K562 (cell line): Measurements from ENCODE around the gene AGO3. TPM values are rescaled to one million over a fixed set of nuclear protein-coding genes. Genes with fewer than 3 reads are reported as not detected.

Experiments
- C11orf30 ChIP-seq: fragments of 450-650 bp; IDR thresholded peaks from 2 replicates; pipeline ENCODE4 v1.6.1; 2016; ENCODE audit warnings: low read depth, mild to moderate bottlenecking
- CBX2 ChIP-seq: fragments of 200-600 bp; sonication (generic); IDR thresholded peaks from one replicate; pipeline ENCODE4 v1.6.1; 2012; ENCODE audit warnings: mild to moderate bottlenecking, low read length, inconsistent platforms; ENCODE audit not compliant: insufficient read depth, poor library complexity, severe bottlenecking
- COPS2 ChIP-seq: fragments of 450-650 bp; conservative IDR thresholded peaks from 2 replicates; pipeline ENCODE4 v1.6.1; 2016; ENCODE audit warnings: mild to moderate bottlenecking, moderate library complexity
- ELF2 ChIP-seq: fragments of 250-450 bp; sonication (Bioruptor Pico); IDR thresholded peaks from 2 replicates; pipeline ENCODE4 v1.5.0; 2021; ENCODE audit warnings: mild to moderate bottlenecking
- ETV1 ChIP-seq: fragments of 450-650 bp; conservative IDR thresholded peaks from 2 replicates; pipeline ENCODE4 v1.6.1; 2016; ENCODE audit warnings: missing genetic modification characterization, control low read depth, low read depth, missing compliant biosample characterization
- FOXJ3 ChIP-seq: sonication (generic); formaldehyde crosslinking; IDR thresholded peaks from 2 replicates; pipeline ENCODE4 v1.4.0; 2020; ENCODE audit warnings: mild to moderate bottlenecking, missing genetic modification reagents
- HMGN3 ChIP-seq: IDR thresholded peaks from 2 replicates; pipeline ENCODE4 v1.6.1; 2011; ENCODE audit warnings: borderline replicate concordance, low read depth, mild to moderate bottlenecking, mixed read lengths, low read length; ENCODE audit not compliant: insufficient read length; ENCODE audit errors: extremely low read depth
- KDM1A ChIP-seq, 2 experiments: fragments of 450-650 bp; IDR thresholded peaks; 2 replicates each; pipeline ENCODE4 v1.6.1; 2016; ENCODE audit warnings: mild to moderate bottlenecking in 2 of 2
- LCOR ChIP-seq: sonication (generic); formaldehyde crosslinking; IDR thresholded peaks from 2 replicates; pipeline ENCODE4 v1.8.0; 2022; ENCODE audit warnings: mild to moderate bottlenecking, missing genetic modification reagents
- MYC ChIP-seq, 2 experiments: fragments of 250-450 bp in 1 of 2; sonication (Bioruptor Pico) in 1 of 2; IDR thresholded peaks; 2 replicates each; pipeline versions ENCODE4 v1.5.1 to v1.6.1; 2012 to 2021; ENCODE audit warnings: low read depth in 2 of 2, borderline replicate concordance in 1 of 2, improper control_type of control experiment in 1 of 2, low read length in 1 of 2, mild to moderate bottlenecking in 1 of 2, moderate library complexity in 1 of 2
- PCBP2 ChIP-seq: fragments of 200-400 bp; formaldehyde crosslinking; IDR thresholded peaks from 2 replicates; pipeline ENCODE4 v1.6.1; 2018; ENCODE audit warnings: low read length, low read depth, mild to moderate bottlenecking, moderate library complexity; ENCODE audit not compliant: poor library complexity, severe bottlenecking
- RAD21 ChIP-seq, 2 experiments: fragments of 250-450 bp in 1 of 2; fragments of 450-650 bp in 1 of 2; sonication (Bioruptor Pico) in 1 of 2; formaldehyde crosslinking in 1 of 2; IDR thresholded peaks in 1 of 2; conservative IDR thresholded peaks in 1 of 2; 2 replicates each; pipeline versions ENCODE4 v1.4.0 to v1.8.0; 2020 to 2022; ENCODE audit warnings: mild to moderate bottlenecking in 2 of 2, moderate library complexity in 1 of 2
- SUPT5H ChIP-seq: fragments of 450-650 bp; IDR thresholded peaks from 2 replicates; pipeline ENCODE4 v1.6.1; 2016
- TCFL5 ChIP-seq: fragments of 250-450 bp; sonication (Bioruptor Pico); conservative IDR thresholded peaks from 2 replicates; pipeline ENCODE4 v1.6.1; 2021; ENCODE audit warnings: mild to moderate bottlenecking, moderate library complexity, matching md5 sums
- TRIM24 ChIP-seq, 2 experiments: fragments of 450-650 bp; IDR thresholded peaks; 2 replicates each; pipeline ENCODE4 v1.6.1; 2016
- U2AF1 ChIP-seq: fragments of 200-400 bp; formaldehyde crosslinking; optimal IDR thresholded peaks from 2 replicates; pipeline ENCODE3; 2017; ENCODE audit warnings: mild to moderate bottlenecking, low read depth, low read length, moderate library complexity
- ZNF253 ChIP-seq: fragments of 250-450 bp; sonication (Bioruptor Pico); conservative IDR thresholded peaks from 2 replicates; pipeline ENCODE4 v1.6.1; 2021; ENCODE audit warnings: mild to moderate bottlenecking
- ZNF444 ChIP-seq: fragments of 250-450 bp; sonication (Bioruptor Pico); IDR thresholded peaks from 2 replicates; pipeline ENCODE4 v1.4.0; 2020; ENCODE audit warnings: mild to moderate bottlenecking, moderate library complexity
- polyA plus RNA-seq, 8 experiments: library from polyadenylated mRNA; depleted of rRNA in 4 of 8; stranded (reverse) in 5 of 8; unstranded in 3 of 8; fragments of >200 nt; fragmentation: Nextera tagmentation in 2 of 8; fragmentation: Illumina TruSeq in 1 of 8; extraction: Ambion mirVana in 2 of 8; extraction: Trizol in 1 of 8; gene quantifications; 2 replicates each; pipeline versions ENCODE4 v1.2.1 to v1.2.3, GENCODE V29; 2011 to 2014; ENCODE audit warnings: inconsistent platforms in 1 of 8, missing spikeins in 1 of 8
- total RNA-seq, 7 experiments: library from RNA; depleted of rRNA in 6 of 7; stranded (reverse); fragments of >200 nt in 6 of 7; fragmentation: Illumina TruSeq in 2 of 7; extraction: Trizol in 2 of 7; gene quantifications; 2 replicates each; pipeline versions ENCODE4 v1.2.1 to v1.2.3, GENCODE V29; 2011 to 2021; ENCODE audit warnings: low replicate concordance in 1 of 7
- TF ChIP-seq, protein P1 (sequence below): fragments of 250-450 bp; sonication (Bioruptor Pico); IDR thresholded peaks from 2 replicates; pipeline ENCODE4 v1.5.0; 2021
- TF ChIP-seq, protein P2 (sequence below), 2 experiments: fragments of 450-650 bp; IDR thresholded peaks; 2 replicates each; pipeline ENCODE4 v1.6.1; 2016
- TF ChIP-seq, protein P3 (sequence below): fragments of 250-450 bp; sonication (Bioruptor Pico); IDR thresholded peaks from 2 replicates; pipeline ENCODE4 v1.4.0; 2020; ENCODE audit warnings: mild to moderate bottlenecking, moderate library complexity

Gene AGO3
- total and polyA plus RNA-seq, 9 of the 15 experiments (the other 6 are each of a cell fraction or from before 2014, with no cell fraction given): 4.5 to 41.5 (median 22.7) TPM

DNA sequence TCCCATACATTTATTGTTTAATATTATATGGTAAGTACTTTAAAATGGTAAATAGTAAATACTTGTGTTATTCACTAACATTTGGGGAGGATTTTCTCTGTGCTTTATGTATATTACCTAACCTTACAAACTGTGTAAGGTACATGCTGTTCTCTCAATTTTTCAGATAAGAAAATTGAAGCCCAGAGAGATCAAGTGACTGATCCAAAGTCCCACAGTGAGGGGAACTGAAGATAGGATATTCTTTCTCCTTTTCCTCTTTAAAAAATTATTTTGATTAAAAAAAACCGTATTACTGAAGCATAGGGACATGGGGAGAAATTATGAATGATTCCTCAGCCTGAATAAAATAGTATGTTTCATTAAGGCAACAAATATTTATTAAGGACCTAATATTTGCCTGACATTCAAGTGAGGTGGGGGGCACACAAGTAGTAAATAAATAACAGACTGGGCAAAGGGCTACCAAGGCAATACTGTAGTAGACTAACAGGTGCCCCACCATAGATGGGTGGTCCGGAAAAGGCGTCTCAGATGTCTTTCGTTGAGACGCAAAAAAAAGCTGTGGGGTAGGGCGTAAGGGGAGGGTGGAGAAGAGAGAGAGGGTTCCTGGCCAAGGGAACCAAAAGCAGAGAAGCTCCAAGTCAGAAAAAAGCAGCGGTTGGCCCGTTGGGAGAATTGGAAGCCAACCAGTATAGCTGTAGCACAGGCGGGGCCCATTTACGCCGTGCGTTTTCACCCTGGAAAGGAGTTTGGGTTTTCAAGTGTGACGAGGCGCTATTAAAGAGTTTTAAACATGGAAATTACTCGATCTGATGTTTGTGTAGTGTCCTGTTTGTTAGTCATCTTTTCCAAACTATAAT lies 944 bp upstream of the AGO3 start (continued):
- TF ChIP-seq TRIM24 (IDR thresholded peaks at IDR 0.05) (no peak), CBX2 (no peak), FOXJ3 (CRISPR knock-in tag) (no peak), PCBP2 (no peak), ZNF444 (CRISPR knock-in tag) (peak; percentile 34; the same call in 1 of the 2 replicates), SUPT5H (peak; percentile 63), MYC (IDR thresholded peaks at IDR 0.05; ENCODE audit: low read depth, low read length) (no peak), MYC (CRISPR knock-in tag; IDR thresholded peaks at IDR 0.05; ENCODE audit: borderline replicate concordance, low read depth) (peak; percentile 86), LCOR (peak; percentile 75; the same call in 1 of the 2 replicates), U2AF1 (no peak), ZNF253 (CRISPR knock-in tag) (no peak), ETV1 (tag) (0 out of 2 replicates have a peak, but pooled peaks have one; percentile 17), RAD21 (CRISPR knock-in tag; conservative IDR thresholded peaks at IDR 0.05 in 1 of 2, IDR thresholded peaks at IDR 0.05 in 1 of 2) (peak in 1 of 2 experiments; percentile 24; a peak in 1 of 4 replicates), KDM1A (IDR thresholded peaks at IDR 0.05) (peak; percentile 20 to 38; a peak in 2 of 4 replicates), TCFL5 (CRISPR knock-in tag) (no peak), COPS2 (no peak), ELF2 (CRISPR knock-in tag) (0 out of 2 replicates have a peak, but pooled peaks have one; percentile 13), HMGN3 (no peak), C11orf30 (no peak)
- TF ChIP-seq, protein P1, sequence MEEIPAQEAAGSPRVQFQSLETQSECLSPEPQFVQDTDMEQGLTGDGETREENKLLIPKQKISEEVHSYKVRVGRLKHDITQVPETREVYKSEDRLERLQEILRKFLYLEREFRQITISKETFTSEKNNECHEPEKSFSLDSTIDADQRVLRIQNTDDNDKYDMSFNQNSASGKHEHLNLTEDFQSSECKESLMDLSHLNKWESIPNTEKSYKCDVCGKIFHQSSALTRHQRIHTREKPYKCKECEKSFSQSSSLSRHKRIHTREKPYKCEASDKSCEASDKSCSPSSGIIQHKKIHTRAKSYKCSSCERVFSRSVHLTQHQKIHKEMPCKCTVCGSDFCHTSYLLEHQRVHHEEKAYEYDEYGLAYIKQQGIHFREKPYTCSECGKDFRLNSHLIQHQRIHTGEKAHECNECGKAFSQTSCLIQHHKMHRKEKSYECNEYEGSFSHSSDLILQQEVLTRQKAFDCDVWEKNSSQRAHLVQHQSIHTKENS: no peak
- TF ChIP-seq, protein P2, sequence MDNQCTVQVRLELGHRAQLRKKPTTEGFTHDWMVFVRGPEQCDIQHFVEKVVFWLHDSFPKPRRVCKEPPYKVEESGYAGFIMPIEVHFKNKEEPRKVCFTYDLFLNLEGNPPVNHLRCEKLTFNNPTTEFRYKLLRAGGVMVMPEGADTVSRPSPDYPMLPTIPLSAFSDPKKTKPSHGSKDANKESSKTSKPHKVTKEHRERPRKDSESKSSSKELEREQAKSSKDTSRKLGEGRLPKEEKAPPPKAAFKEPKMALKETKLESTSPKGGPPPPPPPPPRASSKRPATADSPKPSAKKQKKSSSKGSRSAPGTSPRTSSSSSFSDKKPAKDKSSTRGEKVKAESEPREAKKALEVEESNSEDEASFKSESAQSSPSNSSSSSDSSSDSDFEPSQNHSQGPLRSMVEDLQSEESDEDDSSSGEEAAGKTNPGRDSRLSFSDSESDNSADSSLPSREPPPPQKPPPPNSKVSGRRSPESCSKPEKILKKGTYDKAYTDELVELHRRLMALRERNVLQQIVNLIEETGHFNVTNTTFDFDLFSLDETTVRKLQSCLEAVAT (IDR thresholded peaks at IDR 0.05): peak; percentile 28 to 46; a peak in 1 of 4 replicates
- TF ChIP-seq, protein P3, sequence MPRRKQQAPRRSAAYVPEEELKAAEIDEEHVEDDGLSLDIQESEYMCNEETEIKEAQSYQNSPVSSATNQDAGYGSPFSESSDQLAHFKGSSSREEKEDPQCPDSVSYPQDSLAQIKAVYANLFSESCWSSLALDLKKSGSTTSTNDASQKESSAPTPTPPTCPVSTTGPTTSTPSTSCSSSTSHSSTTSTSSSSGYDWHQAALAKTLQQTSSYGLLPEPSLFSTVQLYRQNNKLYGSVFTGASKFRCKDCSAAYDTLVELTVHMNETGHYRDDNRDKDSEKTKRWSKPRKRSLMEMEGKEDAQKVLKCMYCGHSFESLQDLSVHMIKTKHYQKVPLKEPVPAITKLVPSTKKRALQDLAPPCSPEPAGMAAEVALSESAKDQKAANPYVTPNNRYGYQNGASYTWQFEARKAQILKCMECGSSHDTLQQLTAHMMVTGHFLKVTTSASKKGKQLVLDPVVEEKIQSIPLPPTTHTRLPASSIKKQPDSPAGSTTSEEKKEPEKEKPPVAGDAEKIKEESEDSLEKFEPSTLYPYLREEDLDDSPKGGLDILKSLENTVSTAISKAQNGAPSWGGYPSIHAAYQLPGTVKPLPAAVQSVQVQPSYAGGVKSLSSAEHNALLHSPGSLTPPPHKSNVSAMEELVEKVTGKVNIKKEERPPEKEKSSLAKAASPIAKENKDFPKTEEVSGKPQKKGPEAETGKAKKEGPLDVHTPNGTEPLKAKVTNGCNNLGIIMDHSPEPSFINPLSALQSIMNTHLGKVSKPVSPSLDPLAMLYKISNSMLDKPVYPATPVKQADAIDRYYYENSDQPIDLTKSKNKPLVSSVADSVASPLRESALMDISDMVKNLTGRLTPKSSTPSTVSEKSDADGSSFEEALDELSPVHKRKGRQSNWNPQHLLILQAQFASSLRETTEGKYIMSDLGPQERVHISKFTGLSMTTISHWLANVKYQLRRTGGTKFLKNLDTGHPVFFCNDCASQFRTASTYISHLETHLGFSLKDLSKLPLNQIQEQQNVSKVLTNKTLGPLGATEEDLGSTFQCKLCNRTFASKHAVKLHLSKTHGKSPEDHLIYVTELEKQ (CRISPR knock-in tag): no peak
